HG03039 (cell line): Measurements from ENCODE around the gene FAM222B.
"Not testable (repeated sequence)": the region's sequence is repeated elsewhere in the genome, so short reads cannot be mapped to it uniquely, and the experiment has no call there.

ENCODE experiments used
- ATAC-seq: cut with Tn5 transposase; IDR thresholded peaks from one replicate; pipeline ENCODE4 v1.9.1; 2021; ENCODE audit warnings: mild to moderate bottlenecking, moderate library complexity; ENCODE audit not compliant: unreplicated experiment

The FAM222B gene

GRCh38 chr17:28846231-28846630, 3.6 kb upstream of the FAM222B start:
- ATAC-seq = no peak

DNA sequence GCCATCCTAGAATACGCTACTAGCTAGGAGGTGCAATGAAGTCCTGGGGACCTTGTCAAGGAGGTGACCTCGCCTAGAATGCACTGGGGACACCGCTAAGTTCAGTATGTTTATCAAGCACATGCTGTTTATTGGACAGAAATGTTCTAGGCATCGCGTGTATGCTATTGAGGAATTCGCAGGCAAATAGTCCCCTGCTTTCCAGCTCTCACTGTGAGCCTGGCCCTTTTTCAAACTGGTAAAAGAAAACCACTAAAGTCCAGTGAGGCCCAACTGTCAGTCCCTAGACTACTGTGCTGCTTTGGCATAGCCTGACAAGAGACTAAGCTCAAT, 1.2 kb upstream of the FAM222B start:
- ATAC-seq = no peak

GRCh38 chr17:28841901-28842281, 699 bp downstream of the FAM222B start:
- no peak for ATAC-seq

DNA sequence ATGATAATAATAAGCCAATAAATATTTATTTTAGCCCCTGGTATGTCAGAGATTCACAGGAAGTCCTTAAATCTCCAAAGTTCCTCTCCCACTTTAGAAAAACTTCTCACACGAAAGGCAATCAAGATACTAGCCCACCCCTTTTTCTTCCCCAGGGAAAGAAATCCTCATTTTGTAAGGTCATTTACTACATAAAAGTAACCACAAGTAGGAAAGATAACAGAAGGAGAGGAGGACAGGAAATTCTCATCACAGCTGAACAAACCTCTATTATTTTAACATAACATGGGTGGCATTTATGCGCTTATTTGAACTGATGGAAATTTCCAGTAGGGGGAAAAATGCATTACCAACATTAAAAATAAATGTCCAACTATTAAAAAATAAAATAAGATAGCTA, 3.4 kb downstream of the FAM222B start:
- ATAC-seq = no peak

DNA sequence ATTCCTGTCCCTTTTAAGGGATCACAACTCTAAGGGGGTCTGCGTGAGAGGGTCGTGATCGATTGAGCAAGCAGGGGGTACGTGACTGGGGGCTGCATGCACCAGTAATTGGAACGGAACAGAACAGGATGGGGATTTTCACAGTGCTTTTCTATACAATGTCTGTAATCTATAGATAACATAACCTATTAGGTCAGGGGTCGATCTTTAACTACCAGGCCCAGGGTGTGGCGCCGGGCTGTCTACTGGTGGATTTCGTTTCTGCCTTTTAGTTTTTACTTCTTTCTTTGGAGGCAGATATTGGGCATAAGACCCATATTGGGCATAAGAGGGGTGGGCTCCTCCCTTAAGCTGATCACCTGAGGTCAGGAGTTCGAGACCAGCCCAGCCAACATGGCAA, 6.0 kb downstream of the FAM222B start:
- not testable (repeated sequence) for ATAC-seq

DNA sequence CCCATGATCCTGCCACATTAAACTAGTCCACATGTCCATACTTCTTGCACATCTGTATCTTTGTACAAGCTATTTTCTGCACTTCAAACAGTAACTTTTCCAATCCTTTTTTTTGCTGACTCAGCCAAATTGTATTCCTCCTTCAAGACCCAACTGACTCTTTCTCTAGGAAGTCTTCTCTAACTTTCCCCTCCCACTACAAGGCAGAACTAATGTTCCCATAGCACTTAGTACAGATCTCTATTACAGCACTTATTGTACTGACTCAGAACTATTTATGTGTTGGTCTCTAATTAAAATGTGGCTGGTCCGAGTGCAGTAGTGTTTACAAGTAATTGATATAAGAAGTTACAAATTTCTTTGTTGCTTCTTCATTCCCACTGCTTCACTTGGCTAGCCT, 8.2 kb downstream of the FAM222B start:
- no peak for ATAC-seq

DNA sequence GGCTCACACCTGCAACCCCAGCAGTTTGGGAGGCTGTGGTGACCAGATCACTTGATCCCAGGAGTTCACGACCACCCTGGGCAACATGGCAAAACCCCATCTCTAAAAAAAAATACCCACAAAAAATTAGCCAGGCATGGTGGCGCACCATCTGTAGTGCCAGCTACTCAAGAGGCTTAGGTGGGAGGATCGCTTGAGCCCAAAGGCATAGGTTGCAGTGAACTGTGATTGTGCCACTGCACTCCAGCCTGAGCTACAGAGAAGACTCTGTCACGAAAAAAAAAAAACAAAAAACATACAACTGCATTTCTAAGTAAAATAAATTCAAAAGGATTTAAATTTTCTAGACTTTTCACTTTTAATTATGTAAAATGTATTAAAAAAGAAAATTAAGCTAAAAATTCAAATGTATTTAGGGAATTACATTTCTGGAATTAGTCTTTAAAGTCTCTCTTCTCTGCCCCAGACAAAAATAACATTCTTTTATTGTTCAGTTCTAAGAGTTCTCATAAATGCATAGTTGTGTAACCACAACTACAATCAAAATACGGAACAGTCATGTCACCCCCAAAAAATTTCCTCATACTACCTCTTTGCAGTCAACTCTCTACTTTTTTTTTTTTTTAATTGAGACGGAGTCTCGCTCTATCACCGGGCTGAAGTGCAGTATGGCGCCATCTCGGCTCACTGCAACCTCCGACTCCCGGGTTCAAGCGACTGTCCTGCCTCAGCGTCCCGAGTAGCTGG, 14.1 kb downstream of the FAM222B start:
- ATAC-seq = no peak

- ATAC-seq = no peak
These were observed 14.9 kb downstream of the FAM222B start for GRCh38 chr17:28827672-28828071.

DNA sequence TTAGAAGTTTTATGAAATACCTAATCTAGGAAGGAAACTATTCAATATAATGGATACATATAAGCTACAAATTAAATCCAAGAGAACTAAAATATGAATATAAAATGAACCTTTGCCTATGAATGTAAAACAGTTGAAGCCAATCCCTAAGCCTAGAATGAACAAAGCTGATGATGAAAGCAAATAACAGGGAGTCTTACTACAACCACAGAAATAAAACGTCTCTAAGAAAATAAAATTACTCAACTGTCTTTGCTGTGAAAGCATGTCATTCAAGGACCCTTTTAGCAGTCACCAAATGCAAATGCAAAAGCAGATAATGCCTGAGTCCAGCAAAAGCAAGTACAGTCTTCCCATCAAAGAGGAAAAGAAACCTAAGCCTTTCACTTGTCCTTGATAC, 23.0 kb downstream of the FAM222B start:
- ATAC-seq = no peak

- no peak for ATAC-seq
These were observed 23.8 kb downstream of the FAM222B start for GRCh38 chr17:28818819-28819221.

DNA sequence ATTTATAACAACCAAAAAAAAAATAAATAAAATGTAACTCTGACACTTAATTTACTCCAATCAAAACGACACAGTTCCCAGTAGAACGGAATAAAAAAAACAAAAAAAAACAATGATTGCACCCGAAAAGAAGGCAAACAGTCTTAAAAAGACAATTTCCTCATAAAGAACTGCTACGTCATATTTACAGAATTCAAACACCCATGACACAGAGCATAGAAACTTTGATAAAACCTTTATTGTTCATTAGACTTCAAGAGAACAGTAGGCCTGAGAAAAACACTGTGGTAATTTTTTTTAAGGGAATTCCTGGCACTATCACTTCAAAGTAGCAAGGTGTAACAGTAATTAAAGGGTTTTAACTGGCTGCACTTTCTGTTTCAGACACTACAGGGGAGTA, 26.1 kb downstream of the FAM222B start:
- no peak for ATAC-seq

GRCh38 chr17:28812748-28813377, 29.7 kb downstream of the FAM222B start:
- no peak for ATAC-seq

DNA sequence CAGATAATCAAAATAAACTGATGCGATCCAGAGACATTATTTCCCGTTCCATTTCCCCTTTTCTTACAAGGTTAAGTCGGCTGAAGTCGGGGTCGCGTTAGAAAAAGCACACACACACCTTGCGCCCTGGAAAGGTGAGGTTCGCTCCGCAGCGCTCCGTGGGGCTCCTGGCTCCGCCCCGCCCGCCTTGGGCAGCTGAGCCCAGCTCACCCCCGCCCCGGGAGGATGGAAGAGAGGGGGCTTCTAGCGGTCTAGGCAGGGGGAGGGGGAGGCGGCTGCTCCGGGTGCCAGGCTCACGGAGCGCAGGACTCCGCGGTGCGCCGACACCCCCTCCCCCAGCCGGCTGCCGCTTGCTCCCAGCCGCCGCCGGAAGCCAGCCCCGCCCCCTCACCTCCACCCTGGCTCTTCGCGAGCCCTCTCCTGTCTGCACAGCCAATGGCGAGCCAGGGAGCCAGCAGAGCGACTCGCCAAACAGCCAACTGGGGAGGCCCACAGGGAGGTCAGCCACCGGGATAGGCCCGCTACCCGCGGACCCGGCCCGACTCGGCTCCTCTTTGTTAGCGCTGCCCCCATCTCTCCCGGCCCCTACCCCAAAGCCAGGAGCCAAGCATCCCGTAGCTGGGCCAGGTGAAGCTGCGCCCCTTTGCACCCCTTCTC, 30.4 kb downstream of the FAM222B start:
- peak; percentile 95 for ATAC-seq

DNA sequence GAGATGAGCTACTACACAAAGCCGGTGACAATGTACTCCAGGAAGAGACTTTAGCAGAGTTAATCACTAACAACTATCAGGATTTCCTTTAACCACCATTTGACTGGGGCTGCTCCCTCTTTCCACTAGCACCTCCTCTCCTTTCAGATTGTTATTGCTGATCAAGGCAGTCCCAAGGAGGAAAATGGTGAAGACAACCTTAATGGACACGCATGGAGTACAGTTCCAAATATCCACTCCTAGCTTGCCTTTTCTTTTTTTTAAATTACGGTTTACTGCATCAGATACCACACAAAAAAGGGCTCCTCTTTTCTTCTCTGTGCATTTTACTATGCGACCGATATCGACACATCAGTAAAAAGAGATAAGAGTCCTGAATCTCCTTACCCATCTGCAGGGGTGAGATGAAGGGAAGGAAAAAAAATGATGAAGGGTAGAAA, 30.9 kb downstream of the FAM222B start:
- no peak for ATAC-seq

DNA sequence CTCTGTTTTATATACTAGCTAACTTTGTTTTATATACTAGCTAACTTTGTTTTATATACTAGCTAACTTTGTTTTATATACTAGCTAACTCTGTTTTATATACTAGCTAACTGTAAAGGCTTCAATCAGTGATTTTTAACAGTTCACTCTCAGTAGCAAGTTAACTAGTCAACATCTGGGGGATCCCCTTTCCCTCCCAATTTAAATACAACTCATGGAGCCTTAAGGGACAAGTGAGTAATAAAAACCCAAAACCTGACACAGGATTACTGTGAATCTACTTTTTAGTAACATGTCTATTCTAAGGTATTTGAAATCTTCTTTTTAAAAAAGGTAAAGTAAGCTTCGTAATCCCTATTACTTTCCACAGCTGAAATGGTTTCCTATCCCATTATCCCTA, 32.2 kb downstream of the FAM222B start:
- ATAC-seq = no peak

- ATAC-seq = no peak
These were observed 34.5 kb downstream of the FAM222B start for GRCh38 chr17:28807925-28808634.

GRCh38 chr17:28796062-28796461, 46.5 kb downstream of the FAM222B start:
- no peak for ATAC-seq

DNA sequence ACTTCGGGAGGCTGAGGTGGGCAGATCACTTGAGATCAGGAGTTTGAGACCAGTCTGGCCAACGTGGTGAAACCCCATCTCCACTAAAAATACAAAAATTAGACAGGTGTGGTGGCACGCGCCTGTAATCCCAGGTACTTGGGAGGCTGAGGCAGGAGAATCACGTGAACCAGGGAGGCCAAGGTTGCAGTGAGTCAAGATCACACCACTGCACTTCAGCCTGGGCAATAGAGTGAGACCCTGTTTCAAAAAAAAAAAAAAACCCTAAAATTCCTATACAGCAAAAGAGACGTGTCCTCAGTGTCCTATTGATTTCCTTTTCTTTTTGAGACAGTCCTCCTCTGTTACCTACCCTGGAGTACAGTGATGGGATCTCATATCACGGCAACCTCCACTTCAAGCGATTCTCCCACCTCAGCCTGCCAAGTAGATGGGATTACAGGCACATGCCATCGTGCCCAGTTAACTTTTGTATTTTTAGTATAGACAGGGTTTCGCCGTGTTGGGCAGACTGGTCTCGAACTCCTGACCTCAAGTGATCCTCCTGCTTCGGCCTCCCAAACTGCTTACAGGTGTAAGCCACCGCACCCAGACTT, 47.6 kb downstream of the FAM222B start:
- not testable (repeated sequence) for ATAC-seq

DNA sequence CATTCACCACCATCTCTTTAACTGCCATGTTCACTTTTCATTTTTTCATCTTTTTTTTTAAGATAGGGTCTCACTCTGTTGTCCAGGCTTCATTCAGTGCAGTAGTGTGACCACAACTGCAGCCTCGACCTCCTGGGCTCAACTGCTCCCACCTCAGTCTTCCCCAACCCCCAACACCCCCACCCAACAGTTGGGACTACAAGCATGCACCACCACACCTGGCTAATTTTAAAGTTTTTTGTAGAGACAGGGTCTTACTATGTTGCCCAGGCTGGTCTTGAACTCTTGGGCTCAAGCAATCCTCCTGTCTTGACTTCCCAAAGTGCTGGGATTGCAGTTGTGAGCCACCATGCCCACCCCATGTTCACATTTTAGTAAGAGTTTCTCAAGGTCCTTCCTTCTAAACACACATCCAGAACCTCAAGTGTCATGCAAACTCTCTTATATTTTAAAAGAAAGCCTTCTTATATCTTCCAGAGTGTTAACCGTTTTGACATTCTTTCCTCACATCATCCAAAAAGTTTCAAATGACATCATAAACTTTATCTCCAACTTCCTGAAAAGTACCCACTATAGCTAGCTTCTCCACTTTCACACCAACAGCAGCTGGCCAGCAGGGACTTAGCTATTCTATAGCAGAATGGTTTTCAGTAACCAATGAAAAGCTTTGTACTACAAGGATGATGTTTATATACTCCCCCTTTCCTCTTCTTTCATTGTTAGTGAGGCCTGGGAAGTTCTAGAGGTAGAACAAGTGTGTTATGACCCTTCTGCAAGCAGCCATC, 49.5 kb downstream of the FAM222B start:
- ATAC-seq = no peak

DNA sequence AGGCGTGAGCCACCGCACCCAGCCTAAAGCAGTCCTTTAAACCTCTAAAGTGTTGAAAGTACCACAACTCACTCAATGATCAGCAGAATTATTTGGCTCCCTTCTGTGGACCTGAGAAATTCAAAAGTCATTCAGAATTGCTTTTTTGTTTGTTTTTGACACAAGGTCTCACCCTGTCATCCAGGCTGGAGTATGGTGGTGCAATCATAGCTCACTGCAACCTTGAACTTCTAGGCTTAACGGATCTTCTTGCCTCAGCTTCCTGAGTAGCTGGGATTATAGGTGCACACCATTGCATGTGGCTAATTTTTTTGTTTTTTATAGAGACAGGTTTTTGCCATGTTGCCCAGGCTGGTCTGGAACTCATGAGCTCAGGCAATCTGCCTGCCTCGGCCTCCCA, 54.5 kb downstream of the FAM222B start:
- no peak for ATAC-seq
